Skin of body (tissue), 3 donors: ENCODE measurements around the gene GPANK1. TPM values are rescaled to one million over a fixed set of nuclear protein-coding genes. Genes with fewer than 3 reads are reported as not detected.

Experiments used
- DNase-seq: peaks from one replicate; lab custom pipeline; 2025; lab: John Stamatoyannopoulos, UW
- small RNA-seq: library from RNA; depleted of rRNA; stranded (forward); fragments of <200 nt; gene quantifications from one replicate; pipeline ENCODE3, GENCODE V24; 2014; ENCODE audit warnings: low replicate concordance
- total RNA-seq: library from RNA; depleted of rRNA; stranded (reverse); fragments of >200 nt; gene quantifications from one replicate; pipeline ENCODE4 v1.2.3, GENCODE V29; 2014

GPANK1 gene
- total RNA-seq, 1 donor from 2014 or later: 8.2 TPM

DNA sequence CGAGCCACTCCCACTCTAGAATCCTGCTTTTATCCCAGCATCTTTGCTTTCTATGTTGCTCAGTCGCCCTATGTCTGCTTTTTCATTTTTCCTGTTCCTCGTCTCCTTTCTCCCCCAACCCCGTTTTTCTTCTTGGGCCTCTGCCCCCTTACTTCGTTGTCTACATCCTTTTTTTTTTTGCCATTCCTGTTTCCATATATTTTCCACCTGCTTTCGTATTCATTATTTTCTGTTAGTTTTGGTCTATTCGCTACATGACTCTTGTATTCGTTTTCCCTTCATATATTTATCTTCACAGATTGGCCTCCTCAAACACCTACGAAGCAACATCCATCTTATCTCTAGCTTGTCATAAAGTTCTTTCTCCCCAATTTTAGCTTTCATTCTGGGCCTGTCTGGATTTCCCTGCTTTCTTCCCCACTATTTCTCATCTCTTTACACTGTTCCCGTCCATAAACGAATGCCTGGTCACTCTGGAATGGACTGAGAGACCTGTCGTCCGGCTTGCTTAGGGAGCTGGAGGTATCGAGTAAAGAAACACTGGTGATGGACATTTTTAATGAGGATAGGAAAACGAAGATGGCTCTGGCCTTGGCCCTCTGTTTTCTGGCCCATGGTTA lies 43.4 kb downstream of the GPANK1 start:
- DNase-seq: no peak

- peak; percentile 56 for DNase-seq
Observed at GRCh38 chr6:31620586-31621319, 44.0 kb downstream of the GPANK1 start, which contains the start of gene PRRC2A. TSS of gene PRRC2A (plus strand) at chr6:31620715. CDS start at chr6:31622790, 2,075 bp downstream.

- DNase-seq: peak; percentile 99
Observed at GRCh38 chr6:31619805-31620585, 44.8 kb downstream of the GPANK1 start.

DNA sequence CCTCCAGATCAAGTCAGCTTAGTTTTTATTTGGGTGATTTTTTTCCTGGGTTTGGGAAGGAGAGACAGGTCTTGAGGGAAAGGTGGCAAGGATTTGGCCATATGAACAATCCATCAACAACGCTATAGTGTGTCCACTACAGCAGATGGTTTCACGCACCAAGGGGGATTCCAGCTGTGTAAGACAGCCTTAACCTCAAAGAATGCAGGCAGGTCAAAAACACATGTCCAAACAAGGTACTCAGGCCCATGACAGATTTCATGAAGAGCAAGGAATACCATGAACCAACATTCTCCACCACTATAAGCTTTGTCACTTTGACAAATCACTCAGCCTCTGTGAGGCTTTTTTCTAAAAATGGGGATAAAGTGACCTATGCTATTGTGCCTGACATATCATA lies 47.8 kb downstream of the GPANK1 start:
- no peak for DNase-seq

GRCh38 chr6:31615748-31616147 lies 49.0 kb downstream of the GPANK1 start:
- no peak for DNase-seq

GRCh38 chr6:31614684-31615578 lies 49.9 kb downstream of the GPANK1 start, which contains the start of gene AIF1:
TSS of gene AIF1 (plus strand) at chr6:31615234. CDS start at chr6:31615330, 96 bp downstream.
- DNase-seq: no peak

DNA sequence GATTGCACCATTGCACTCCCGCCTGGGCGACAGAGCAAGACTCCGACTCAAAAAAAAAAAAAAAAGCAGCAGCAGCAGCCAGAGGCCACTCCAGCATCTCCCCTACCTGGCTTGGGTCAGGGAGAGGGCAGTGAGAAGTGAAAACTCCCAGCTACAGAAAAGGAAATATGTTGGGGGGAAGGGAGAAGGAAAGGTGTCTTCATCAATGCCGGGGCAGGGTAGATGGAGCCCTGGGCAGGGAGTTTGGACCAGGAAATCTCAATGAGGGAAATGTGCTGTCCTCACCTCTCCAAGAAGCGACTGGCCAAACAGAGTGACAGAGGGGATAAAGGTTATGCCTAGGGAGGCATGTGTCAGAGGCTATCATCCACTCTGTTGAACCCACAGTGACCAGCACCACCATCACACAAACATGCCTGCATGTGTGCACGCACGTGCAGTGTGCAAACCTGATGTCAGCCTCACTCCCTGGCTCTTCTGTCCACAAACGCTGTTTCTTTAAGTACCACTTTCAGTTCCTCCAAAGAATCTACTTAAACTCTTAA lies 50.6 kb downstream of the GPANK1 start:
- DNase-seq: no peak

Small RNA genes lying within 50 kb of the gene (small RNA-seq; reads per million reads assigned to genes)
- not detected for gene MIR4646
- gene MIR6832: not detected
- gene RF00019: not detected
- 3.9 reads per million, percentile 90 among the genes with 10 or more reads in this experiment for gene SNORA38
- not detected for gene UQCRHP1

Other genes starting within 250 kb of the GPANK1 start
- gene MICB, start 166.9 kb downstream of the GPANK1 start, total RNA-seq: 1.2 TPM
- gene MCCD1, start 136.0 kb downstream of the GPANK1 start, total RNA-seq: not detected
- 267 TPM for gene DDX39B, start 123.0 kb downstream of the GPANK1 start, total RNA-seq
- gene ATP6V1G2, start 118.4 kb downstream of the GPANK1 start, total RNA-seq: 1.4 TPM
- gene NFKBIL1, start 117.4 kb downstream of the GPANK1 start, total RNA-seq: 12.1 TPM
- not detected for gene LTA, start 92.7 kb downstream of the GPANK1 start, total RNA-seq
- 1.9 TPM for gene TNF, start 89.4 kb downstream of the GPANK1 start, total RNA-seq
- 1.6 TPM for gene LTB, start 82.6 kb downstream of the GPANK1 start, total RNA-seq
- gene LST1, start 78.7 kb downstream of the GPANK1 start, total RNA-seq: 7.6 TPM
- gene NCR3, start 72.0 kb downstream of the GPANK1 start, total RNA-seq: not detected
- 23.8 TPM for gene AIF1, start 49.8 kb downstream of the GPANK1 start, total RNA-seq
- 49.6 TPM for gene PRRC2A, start 44.3 kb downstream of the GPANK1 start, total RNA-seq
- 101 TPM for gene BAG6, start 12.3 kb downstream of the GPANK1 start, total RNA-seq
- 1.2 TPM for gene APOM, start 9.1 kb downstream of the GPANK1 start, total RNA-seq
- 14.1 TPM for gene C6orf47, start 4.2 kb downstream of the GPANK1 start, total RNA-seq
- 75.8 TPM for gene CSNK2B, start 1.1 kb upstream of the GPANK1 start, total RNA-seq
- gene LY6G5B, start 5.0 kb upstream of the GPANK1 start, total RNA-seq: 4.0 TPM
- not detected for gene LY6G5C, start 16.1 kb upstream of the GPANK1 start, total RNA-seq
- 36.0 TPM for gene ABHD16A, start 38.3 kb upstream of the GPANK1 start, total RNA-seq
- not detected for gene LY6G6F, start 41.9 kb upstream of the GPANK1 start, total RNA-seq
- 10.3 TPM for gene LY6G6D, start 50.4 kb upstream of the GPANK1 start, total RNA-seq
- 20.4 TPM for gene LY6G6C, start 56.7 kb upstream of the GPANK1 start, total RNA-seq
- gene MPIG6B, start 58.4 kb upstream of the GPANK1 start, total RNA-seq: 0.59 TPM
- gene DDAH2, start 64.3 kb upstream of the GPANK1 start, total RNA-seq: 62.2 TPM
- 185 TPM for gene CLIC1, start 71.5 kb upstream of the GPANK1 start, total RNA-seq
- 9.1 TPM for gene MSH5, start 75.0 kb upstream of the GPANK1 start, total RNA-seq
- 3.9 TPM for gene SAPCD1, start 97.7 kb upstream of the GPANK1 start, total RNA-seq
- gene VWA7, start 112.3 kb upstream of the GPANK1 start, total RNA-seq: 0.99 TPM
- gene VARS1, start 130.8 kb upstream of the GPANK1 start, total RNA-seq: 29.1 TPM
- gene LSM2, start 142.0 kb upstream of the GPANK1 start, total RNA-seq: 21.0 TPM
- 1.8 TPM for gene HSPA1L, start 150.3 kb upstream of the GPANK1 start, total RNA-seq
- 213 TPM for gene HSPA1A, start 150.5 kb upstream of the GPANK1 start, total RNA-seq
- gene HSPA1B, start 162.7 kb upstream of the GPANK1 start, total RNA-seq: 286 TPM
- 19.0 TPM for gene NEU1, start 197.8 kb upstream of the GPANK1 start, total RNA-seq
- gene SLC44A4, start 214.0 kb upstream of the GPANK1 start, total RNA-seq: 0.10 TPM
- 25.6 TPM for gene EHMT2, start 232.7 kb upstream of the GPANK1 start, total RNA-seq
- gene ZBTB12, start 237.1 kb upstream of the GPANK1 start, total RNA-seq: 3.9 TPM